Measurements from ENCODE around the gene TEX261.

The TEX261 gene

DNA sequence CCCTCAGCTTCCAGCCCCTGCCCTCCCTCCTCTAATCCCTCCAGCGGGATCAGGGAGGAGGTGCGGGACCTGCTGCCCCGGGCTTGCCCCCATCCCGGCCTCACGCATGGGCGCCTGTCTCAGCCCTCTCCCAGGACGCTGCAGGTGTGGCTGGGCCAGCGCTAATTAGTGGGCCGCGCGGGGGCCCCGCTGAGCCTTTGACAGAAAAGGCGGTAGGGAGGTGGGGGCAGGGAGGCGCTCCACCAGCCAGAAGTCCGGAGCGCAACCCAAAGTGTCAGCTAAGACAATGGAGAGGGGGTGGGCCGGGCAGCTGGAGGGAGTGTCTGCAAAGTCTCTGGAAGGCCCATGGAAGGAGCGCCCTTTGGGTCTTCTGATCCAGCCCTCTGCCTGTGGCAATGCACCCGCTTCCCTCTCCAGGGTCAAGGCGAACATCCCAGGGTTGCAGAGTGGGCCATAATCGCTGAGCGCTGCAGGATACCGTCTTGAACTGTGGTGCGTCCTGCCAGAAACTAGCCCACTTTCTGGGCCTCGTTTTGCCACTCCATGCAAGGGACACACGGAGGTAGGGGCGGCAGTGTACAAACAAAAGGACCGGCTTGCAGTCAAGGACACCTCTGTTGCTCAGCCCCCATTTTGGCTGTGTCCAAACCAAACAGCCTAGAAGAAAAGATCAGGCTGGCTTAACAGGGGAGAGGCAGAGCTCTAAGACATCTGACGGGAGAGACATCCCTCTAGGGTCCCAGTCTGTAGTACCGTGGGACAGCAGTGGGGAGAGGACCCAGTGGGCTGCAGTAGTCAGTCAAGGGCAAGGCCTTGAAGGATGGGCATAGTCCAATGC lies 55.5 kb downstream of the TEX261 start:
- Histone ChIP-seq H3K27me3 (no peaks in the 10 kb centered on the region), H3K4me2 (no peak overlapping the region), H3K4me1 (peaks cover 0 to 19% (median 0%) of the 10 kb centered on the region in 10 experiments; a peak in 5 of 20 replicates), H3K27ac (no peak overlapping the region), H3K9me3 (replicated peaks in 1 of 11) (no peaks in the 10 kb centered on the region), H4K20me1 (peaks cover 0 to 10% (median 0%) of the 10 kb centered on the region in 11 experiments; a peak in 2 of 22 replicates), H3K4me3 (no peak overlapping the region), H3K9ac (no peak overlapping the region), H3K36me3 (peaks cover 0 to 5% (median 0%) of the 10 kb centered on the region in 11 experiments; a peak in 3 of 22 replicates)
- TF ChIP-seq Cebpa-rat (IDR thresholded peaks at IDR 0.05), result no peak

DNA sequence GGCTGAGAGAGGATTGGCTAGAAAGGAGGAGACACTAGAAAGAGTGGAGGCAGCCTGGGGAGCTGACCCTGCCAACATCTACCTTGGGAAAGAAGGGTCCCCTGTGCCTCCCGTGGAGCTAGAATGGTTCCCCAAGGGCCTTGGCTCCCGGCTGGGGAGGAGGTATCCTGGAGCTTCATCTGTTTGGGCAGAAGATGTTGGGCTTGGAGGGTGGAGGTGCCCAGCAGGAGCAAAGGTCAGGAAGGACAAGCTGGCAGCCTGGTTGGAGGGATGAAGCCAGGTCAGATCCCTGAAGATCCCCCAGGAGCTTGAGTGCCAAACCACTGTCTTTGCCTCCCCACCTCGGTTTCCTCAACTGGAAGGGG lies 56.1 kb downstream of the TEX261 start:
- H3K4me2 ChIP-seq, result no peak overlapping the region
- peaks cover 0 to 20% (median 0%) of the 10 kb centered on the region in 10 experiments; a peak in 5 of 20 replicates for H3K4me1 ChIP-seq
- TF ChIP-seq Cebpa-rat (IDR thresholded peaks at IDR 0.05), result no peak
- peaks cover 0 to 5% (median 0%) of the 10 kb centered on the region in 11 experiments; a peak in 3 of 22 replicates for H3K36me3 ChIP-seq
- no peaks in the 10 kb centered on the region for H3K27me3 ChIP-seq
- H3K27ac ChIP-seq, result no peak overlapping the region
- peaks cover 0 to 4% (median 0%) of the 10 kb centered on the region in 11 experiments; a peak in 2 of 22 replicates for H4K20me1 ChIP-seq
- H3K9ac ChIP-seq, result no peak overlapping the region
- no peak overlapping the region for H3K4me3 ChIP-seq
- H3K9me3 ChIP-seq (replicated peaks in 1 of 11), result no peaks in the 10 kb centered on the region

DNA sequence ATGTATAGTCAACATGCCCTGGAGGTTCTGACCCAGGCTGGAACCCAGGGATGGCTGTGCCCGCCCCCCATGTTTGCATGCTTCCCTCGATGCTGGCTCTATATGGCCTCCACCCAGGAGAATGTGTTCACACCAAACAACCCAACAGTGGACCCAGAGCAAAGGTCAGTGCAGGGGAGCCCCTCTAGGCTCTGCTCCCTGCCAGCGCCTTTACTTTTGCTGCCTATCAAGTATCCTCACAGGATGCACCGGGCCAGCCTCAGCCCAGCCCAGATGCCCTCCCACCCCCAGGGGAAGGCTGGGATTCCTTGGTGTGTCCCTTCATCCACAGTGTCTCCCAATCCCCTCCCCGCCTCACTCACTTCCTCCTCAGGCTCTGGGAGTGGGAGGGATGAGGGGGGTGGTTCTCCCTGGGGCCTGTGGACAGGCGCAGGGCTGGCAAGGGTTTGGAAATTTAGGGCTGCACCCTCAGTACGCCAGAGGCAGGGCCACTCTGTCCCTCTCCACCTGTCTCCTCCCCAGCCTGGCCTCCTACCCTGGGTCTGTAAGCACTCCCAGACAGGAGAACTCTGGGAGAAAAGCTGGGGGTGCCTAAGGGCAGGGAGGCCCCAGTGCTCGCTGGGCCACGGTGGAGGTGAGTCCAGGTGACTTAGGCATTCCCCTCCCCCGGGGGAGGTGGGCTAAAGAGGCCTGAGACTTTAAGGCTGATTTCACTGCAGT lies 56.6 kb downstream of the TEX261 start:
- Histone ChIP-seq H3K9me3 (replicated peaks in 1 of 11) (no peaks in the 10 kb centered on the region), H3K4me1 (peaks cover 0 to 20% (median 0%) of the 10 kb centered on the region in 10 experiments; a peak in 5 of 20 replicates), H3K4me3 (no peak overlapping the region), H3K9ac (no peak overlapping the region), H3K4me2 (no peak overlapping the region), H3K36me3 (peaks cover 0 to 5% (median 0%) of the 10 kb centered on the region in 11 experiments; a peak in 3 of 22 replicates), H3K27ac (no peak overlapping the region), H4K20me1 (peaks cover 0 to 3% (median 0%) of the 10 kb centered on the region in 11 experiments; a peak in 1 of 22 replicates), H3K27me3 (no peaks in the 10 kb centered on the region)
- no peak for TF ChIP-seq Cebpa-rat (IDR thresholded peaks at IDR 0.05)

GRCh38 chr2:70936979-70937811 lies 57.5 kb downstream of the TEX261 start:
- Histone ChIP-seq H3K27ac (no peak overlapping the region), H3K4me3 (no peak overlapping the region), H3K4me1 (peaks cover 0 to 21% (median under 1%) of the 10 kb centered on the region in 10 experiments; a peak in 10 of 20 replicates), H3K27me3 (no peaks in the 10 kb centered on the region), H3K36me3 (peaks cover 0 to 4% (median 0%) of the 10 kb centered on the region in 11 experiments; a peak in 3 of 22 replicates), H3K4me2 (no peak overlapping the region), H4K20me1 (no peaks in the 10 kb centered on the region), H3K9ac (no peak overlapping the region), H3K9me3 (replicated peaks in 1 of 11) (no peaks in the 10 kb centered on the region)
- no peak for TF ChIP-seq Cebpa-rat (IDR thresholded peaks at IDR 0.05)

- Histone ChIP-seq H3K27me3 (no peaks in the 10 kb centered on the region), H3K9ac (no peak overlapping the region), H3K4me2 (no peak overlapping the region)
Observed at GRCh38 chr2:70936165-70936978, 58.3 kb downstream of the TEX261 start.

More at GRCh38 chr2:70936165-70936978, 58.3 kb downstream of the TEX261 start:
- Histone ChIP-seq H3K27ac (no peak overlapping the region), H3K9me3 (replicated peaks in 1 of 11) (no peaks in the 10 kb centered on the region), H3K4me1 (peaks cover 1 to 29% (median 9%) of the 10 kb centered on the region in 10 experiments; a peak in 19 of 20 replicates), H4K20me1 (no peaks in the 10 kb centered on the region), H3K4me3 (no peak overlapping the region), H3K36me3 (no peaks in the 10 kb centered on the region; a peak in 2 of 22 replicates)
- no peak for TF ChIP-seq Cebpa-rat (IDR thresholded peaks at IDR 0.05)

Measured in BLaER1 treated with 17β-estradiol and CSF1 and Interleukin-3, amounts not matched to agents 10 nM and 100 nM (cell line).